Upper lobe of left lung (tissue), 6 donors: ENCODE results near the gene RIN3. TPM values are rescaled to one million over a fixed set of nuclear protein-coding genes. Genes with fewer than 3 reads are reported as not detected.

Experiments used
- ATAC-seq, 2 donors: fragments of 200-7000 bp; cut with Tn5 transposase; one replicate each; pipeline ENCODE4 v1.9.1; 2022; ENCODE audit warnings: mild to moderate bottlenecking in 2 of 2, moderate library complexity in 2 of 2; ENCODE audit not compliant: low FRiP score in 2 of 2
- DNase-seq, 2 donors: peaks; one replicate each; pipeline ENCODE4 v3.0.0-alpha.2; 2019 to 2020
- H3K27ac ChIP-seq, 4 donors: fragments of 200-600 bp; sonication (generic); one replicate each; pipeline ENCODE4 v1.5.1; 2016 to 2019
- H3K27me3 ChIP-seq, 4 donors: fragments of 200-600 bp; sonication (generic); one replicate each; pipeline ENCODE4 v1.5.1; 2017 to 2019
- H3K36me3 ChIP-seq, 4 donors: fragments of 200-600 bp; sonication (generic); one replicate each; pipeline ENCODE4 v1.5.1; 2016 to 2019
- H3K4me1 ChIP-seq, 4 donors: fragments of 200-600 bp; sonication (generic); one replicate each; pipeline ENCODE4 v1.5.1; 2018 to 2019
- H3K4me3 ChIP-seq, 4 donors: fragments of 200-600 bp; sonication (generic); one replicate each; pipeline ENCODE4 v1.5.1; 2017 to 2019; ENCODE audit warnings: mild to moderate bottlenecking in 2 of 4, moderate library complexity in 1 of 4
- H3K9me3 ChIP-seq, 4 donors: fragments of 200-600 bp; sonication (generic); one replicate each; pipeline ENCODE4 v1.5.1; 2018 to 2019
- EP300 ChIP-seq, 4 donors: sonication (generic); formaldehyde crosslinking; IDR thresholded peaks; one replicate each; pipeline ENCODE4 v1.5.1; 2017; ENCODE audit warnings: antibody characterized with exemption in 4 of 4, control low read depth in 2 of 4
- POLR2A ChIP-seq, 4 donors: fragments of 450-650 bp; IDR thresholded peaks; one replicate each; pipeline ENCODE4 v1.5.1; 2016 to 2017; ENCODE audit warnings: antibody characterized with exemption in 4 of 4, mild to moderate bottlenecking in 2 of 4
- POLR2AphosphoS5 ChIP-seq, 2 donors: sonication (generic); formaldehyde crosslinking; IDR thresholded peaks; one replicate each; pipeline ENCODE4 v1.5.1; 2017; ENCODE audit warnings: antibody characterized with exemption in 2 of 2
- WGBS, 2 donors: methylation state at CpG; one replicate each; pipeline ENCODE4 v1.1.5; 2017 to 2018; 5-methylcytosine and 5-hydroxymethylcytosine counted together
- total RNA-seq, 6 donors: library from RNA; depleted of rRNA in 4 of 6; stranded (reverse); fragments of >200 nt in 4 of 6; gene quantifications; one replicate each; pipeline versions ENCODE4 v1.1.0 to v1.2.1, GENCODE V29; 2016 to 2021
- TF ChIP-seq, protein P1 (sequence below), 6 experiments: fragments of 450-650 bp in 4 of 6; fragments of 200-600 bp in 2 of 6; sonication (generic) in 2 of 6; IDR thresholded peaks; one replicate each; pipeline ENCODE4 v1.5.1; 2016 to 2019; ENCODE audit warnings: antibody characterized with exemption in 6 of 6
- donor health status: DM: no; HTN: no; CAD: no; lungs with moderate emphysema.
- donor health status: DM: no; HTN: yes; CAD: no; lungs with severe emphysema.

Gene RIN3
- total RNA-seq, 6 donors from 2014 or later, result 19.0 to 88.0 (median 59.7) TPM

DNA sequence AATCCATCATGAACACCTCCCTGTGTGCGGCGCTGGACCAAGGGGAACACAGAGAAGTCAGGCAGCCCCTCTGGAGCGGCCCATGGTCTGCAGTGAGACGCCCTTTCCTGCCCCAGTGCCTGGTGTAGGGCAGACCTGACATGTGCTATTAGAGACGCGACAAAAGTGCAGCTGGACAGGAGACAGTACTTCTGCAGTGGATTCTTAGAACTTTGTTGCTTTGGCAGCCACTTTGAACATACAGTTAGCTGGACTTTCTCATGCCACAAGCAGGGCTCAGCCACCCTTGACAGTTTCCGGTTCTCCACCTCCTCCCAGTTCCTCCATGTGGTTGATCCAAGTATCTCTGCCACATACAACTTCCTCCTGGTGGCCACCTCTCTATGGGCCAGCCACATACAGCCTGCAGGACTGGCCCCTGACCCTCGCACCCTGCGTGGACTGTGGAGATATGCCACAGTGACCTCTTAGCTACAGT lies 188.9 kb downstream of the RIN3 start:
- TF ChIP-seq POLR2A (IDR thresholded peaks at IDR 0.05) (no peak), EP300 (IDR thresholded peaks at IDR 0.05) (no peak), POLR2AphosphoS5 (IDR thresholded peaks at IDR 0.05) (no peak)
- TF ChIP-seq, protein P1, sequence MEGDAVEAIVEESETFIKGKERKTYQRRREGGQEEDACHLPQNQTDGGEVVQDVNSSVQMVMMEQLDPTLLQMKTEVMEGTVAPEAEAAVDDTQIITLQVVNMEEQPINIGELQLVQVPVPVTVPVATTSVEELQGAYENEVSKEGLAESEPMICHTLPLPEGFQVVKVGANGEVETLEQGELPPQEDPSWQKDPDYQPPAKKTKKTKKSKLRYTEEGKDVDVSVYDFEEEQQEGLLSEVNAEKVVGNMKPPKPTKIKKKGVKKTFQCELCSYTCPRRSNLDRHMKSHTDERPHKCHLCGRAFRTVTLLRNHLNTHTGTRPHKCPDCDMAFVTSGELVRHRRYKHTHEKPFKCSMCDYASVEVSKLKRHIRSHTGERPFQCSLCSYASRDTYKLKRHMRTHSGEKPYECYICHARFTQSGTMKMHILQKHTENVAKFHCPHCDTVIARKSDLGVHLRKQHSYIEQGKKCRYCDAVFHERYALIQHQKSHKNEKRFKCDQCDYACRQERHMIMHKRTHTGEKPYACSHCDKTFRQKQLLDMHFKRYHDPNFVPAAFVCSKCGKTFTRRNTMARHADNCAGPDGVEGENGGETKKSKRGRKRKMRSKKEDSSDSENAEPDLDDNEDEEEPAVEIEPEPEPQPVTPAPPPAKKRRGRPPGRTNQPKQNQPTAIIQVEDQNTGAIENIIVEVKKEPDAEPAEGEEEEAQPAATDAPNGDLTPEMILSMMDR (IDR thresholded peaks at IDR 0.05), result no peak
- no peak overlapping the region for H3K27ac ChIP-seq
- ATAC-seq (peak; percentile 54 to 75), DNase-seq (no peak)
- H3K9me3 ChIP-seq, result no peaks in the 10 kb centered on the region
- H3K4me3 ChIP-seq, result no peak overlapping the region
- 63 to 78% methylated on average over 9 of the region's 9 CpGs for WGBS, 2 donors
- peaks cover 0 to 4% (median 3%) of the 10 kb centered on the region in 4 donors for H3K4me1 ChIP-seq
- H3K36me3 ChIP-seq, result peaks cover 5 to 42% (median 28%) of the 10 kb centered on the region in 4 donors
- no peaks in the 10 kb centered on the region for H3K27me3 ChIP-seq

DNA sequence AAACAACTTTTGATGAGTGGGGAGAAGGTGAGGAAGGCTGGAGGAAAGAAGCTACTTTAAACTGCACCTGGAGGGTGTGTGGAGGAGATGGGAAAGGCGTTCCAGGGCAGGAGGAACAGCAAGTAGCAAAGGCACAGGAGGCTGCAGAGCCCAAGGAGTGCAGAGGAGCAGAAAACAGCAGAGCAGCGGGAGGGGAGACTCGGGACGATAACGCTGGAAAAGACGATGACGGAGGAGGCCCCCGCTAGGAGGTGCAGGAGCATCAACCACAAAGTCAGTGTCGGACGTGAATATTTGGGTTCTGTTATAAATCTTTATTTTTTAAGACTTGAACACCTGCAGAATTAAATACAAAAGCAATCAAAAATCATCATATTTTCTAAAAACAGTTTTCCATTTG lies 189.9 kb downstream of the RIN3 start:
- TF ChIP-seq POLR2A (IDR thresholded peaks at IDR 0.05), result no peak
- TF ChIP-seq, protein P1 (IDR thresholded peaks at IDR 0.05), result no peak
- TF ChIP-seq EP300 (IDR thresholded peaks at IDR 0.05), result no peak
- TF ChIP-seq POLR2AphosphoS5 (IDR thresholded peaks at IDR 0.05), result no peak
- DNase-seq, result no peak
- Histone ChIP-seq H3K9me3 (no peaks in the 10 kb centered on the region), H3K27ac (no peak overlapping the region), H3K4me3 (no peak overlapping the region), H3K27me3 (no peaks in the 10 kb centered on the region), H3K36me3 (peaks cover 5 to 46% (median 28%) of the 10 kb centered on the region in 4 donors), H3K4me1 (peaks cover 0 to 4% (median 2%) of the 10 kb centered on the region in 4 donors)
- WGBS, 2 donors, result 93 to 95% methylated on average over 10 of the region's 10 CpGs
- ATAC-seq, result no peak

DNA sequence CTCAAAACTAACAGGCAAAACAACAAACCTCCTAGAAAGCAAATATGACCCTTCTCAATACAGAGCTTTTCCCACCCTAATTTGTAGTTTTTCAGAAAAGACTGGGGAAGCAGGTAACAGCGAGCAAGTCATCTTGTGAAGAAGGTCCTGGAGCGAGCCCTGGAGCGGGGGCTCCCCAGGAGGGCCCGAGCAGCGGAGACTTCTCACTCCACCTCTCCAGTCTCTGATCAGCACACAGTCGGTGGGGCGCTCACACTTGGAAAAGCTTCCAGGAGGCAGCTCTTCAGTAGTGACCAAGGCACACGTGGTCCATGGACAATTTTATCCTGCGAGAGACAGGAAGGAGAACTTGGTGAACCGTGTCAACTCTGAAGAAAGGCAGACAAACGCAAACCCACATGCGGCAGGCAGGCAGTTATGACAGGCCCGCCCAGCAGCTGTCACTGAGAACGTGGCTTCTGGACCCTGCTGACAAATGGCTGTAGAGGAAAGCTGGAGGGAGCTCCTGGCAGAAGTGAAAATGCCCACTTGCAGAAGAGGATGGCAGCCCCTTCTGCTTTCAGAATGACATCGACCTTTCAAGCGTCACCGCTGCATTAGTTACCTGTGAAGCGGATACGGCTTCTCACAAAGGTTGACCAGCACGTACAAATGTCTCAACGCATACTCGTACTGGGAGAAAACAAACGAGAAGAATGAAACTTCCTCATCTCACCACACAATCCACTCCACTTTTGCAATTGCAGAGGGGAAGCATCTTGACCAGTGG lies 190.6 kb downstream of the RIN3 start:
- 71 to 82% methylated on average over 23 of the region's 23 CpGs for WGBS, 2 donors
- H3K4me3 ChIP-seq, result no peak overlapping the region
- ATAC-seq, result peak; percentile 41 to 65

DNA sequence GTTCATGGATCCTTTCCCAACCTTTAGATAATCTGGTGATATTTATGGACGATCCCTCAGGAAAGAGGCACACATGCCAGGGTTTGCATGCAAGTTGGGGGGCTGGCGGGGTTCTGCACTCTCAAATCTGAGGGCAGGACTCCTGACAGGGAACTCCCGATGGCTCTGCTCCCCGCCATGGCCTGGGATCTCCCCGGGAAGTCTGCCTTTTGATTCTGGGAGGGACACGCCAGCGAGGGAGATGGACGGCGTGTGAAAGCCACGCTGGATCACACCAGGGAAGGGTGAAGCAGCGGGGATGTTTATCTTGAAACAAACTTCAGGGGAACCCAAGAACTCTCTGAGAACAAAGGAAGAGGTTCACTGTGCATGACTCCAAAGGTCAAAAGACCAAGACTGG lies 191.2 kb downstream of the RIN3 start:
- ATAC-seq (no peak), DNase-seq (no peak)
- H3K27me3 ChIP-seq, result no peaks in the 10 kb centered on the region
- H3K9me3 ChIP-seq, result no peaks in the 10 kb centered on the region
- WGBS, 2 donors, result 82 to 90% methylated on average over 10 to 11 of the region's 11 CpGs
- H3K36me3 ChIP-seq, result peaks cover 5 to 55% (median 34%) of the 10 kb centered on the region in 4 donors
- peak overlapping the region in 1 of 4 donors; percentile 52 for H3K27ac ChIP-seq
- TF ChIP-seq, protein P1 (IDR thresholded peaks at IDR 0.05), result no peak
- no peak for TF ChIP-seq EP300 (IDR thresholded peaks at IDR 0.05)
- no peak for TF ChIP-seq POLR2A (IDR thresholded peaks at IDR 0.05)
- no peak for TF ChIP-seq POLR2AphosphoS5 (IDR thresholded peaks at IDR 0.05)
- no peak overlapping the region for H3K4me3 ChIP-seq
- peaks cover 0 to 4% (median 2%) of the 10 kb centered on the region in 4 donors for H3K4me1 ChIP-seq

More for the DNA sequence above, 190.6 kb downstream of the RIN3 start:
- H3K4me1 ChIP-seq, result peaks cover 0 to 4% (median 2%) of the 10 kb centered on the region in 4 donors
- peak overlapping the region in 2 of 4 donors; percentile 30 to 52 for H3K27ac ChIP-seq
- TF ChIP-seq, protein P1 (IDR thresholded peaks at IDR 0.05), result no peak
- TF ChIP-seq POLR2A (IDR thresholded peaks at IDR 0.05) (no peak), EP300 (IDR thresholded peaks at IDR 0.05) (no peak), POLR2AphosphoS5 (IDR thresholded peaks at IDR 0.05) (no peak)
- H3K9me3 ChIP-seq, result no peaks in the 10 kb centered on the region
- H3K27me3 ChIP-seq, result no peaks in the 10 kb centered on the region
- DNase-seq, result peak in 1 of 2 donors; percentile 48
- peaks cover 5 to 49% (median 28%) of the 10 kb centered on the region in 4 donors for H3K36me3 ChIP-seq
